ENCODE measurements around the gene COX7A2.

- TF ChIP-seq CTCF (IDR thresholded peaks at IDR 0.05) (no peak), EZH2 (IDR thresholded peaks at IDR 0.05; ENCODE audit: borderline replicate concordance, insufficient read depth, low read depth, low read length, poor library complexity, severe bottlenecking) (no peak)
These were observed 8.3 kb downstream of the COX7A2 start for GRCh38 chr6:75235271-75235670.

Measured in B cell (primary cell).